T-helper 17 cell (primary cell): ENCODE measurements around the gene ARHGAP22. TPM values are rescaled to one million over a fixed set of nuclear protein-coding genes. Genes with fewer than 3 reads are reported as not detected.

ENCODE experiments used
- ATAC-seq: fragments of 150-1000 bp; cut with Tn5 transposase; 2 replicates; pipeline ENCODE4 v1.10.0; 2021; ENCODE audit warnings: mild to moderate bottlenecking, moderate library complexity
- DNase-seq, 3 donors: peaks; one replicate each; pipeline versions ENCODE4 v3.0.0 to v3.0.0-alpha.2; 2020 to 2021
- H3K9me3 ChIP-seq: one replicate; pipeline ENCODE4 v1.7.0; 2013; ENCODE audit warnings: low read length, mild to moderate bottlenecking; ENCODE audit not compliant: control insufficient read depth, poor library complexity, severe bottlenecking
- H3K27ac Mint-ChIP-seq: one replicate; pipeline ENCODE4 v1.8.0; 2022; ENCODE audit warnings: mild to moderate bottlenecking, moderate library complexity, mixed read lengths
- H3K27me3 Mint-ChIP-seq: one replicate; pipeline ENCODE4 v1.8.0; 2022; ENCODE audit warnings: mixed read lengths
- H3K36me3 Mint-ChIP-seq: one replicate; pipeline ENCODE4 v1.8.0; 2022; ENCODE audit warnings: low read depth, mixed read lengths
- H3K4me1 Mint-ChIP-seq: one replicate; pipeline ENCODE4 v1.8.0; 2022; ENCODE audit warnings: mild to moderate bottlenecking, mixed read lengths
- H3K4me3 Mint-ChIP-seq: one replicate; pipeline ENCODE4 v1.8.0; 2022; ENCODE audit warnings: mild to moderate bottlenecking, moderate library complexity, mixed read lengths
- total RNA-seq, 4 donors: library from RNA in 2 of 4; stranded (reverse) in 2 of 4; gene quantifications; one replicate each; pipeline ENCODE4 v1.2.3 and lab custom pipeline; 2022 to 2026

The ARHGAP22 gene
- total RNA-seq, 2 donors from 2014 or later, result 0.39 to 1.4 TPM

- H3K27me3 Mint-ChIP-seq, result peaks cover 25% of the 10 kb centered on the region
- H3K4me1 Mint-ChIP-seq, result no peaks in the 10 kb centered on the region
- H3K4me3 Mint-ChIP-seq, result no peak overlapping the region
- no peak for ATAC-seq
- no peaks in the 10 kb centered on the region for H3K9me3 ChIP-seq
- DNase-seq, result no peak
- H3K36me3 Mint-ChIP-seq, result no peaks in the 10 kb centered on the region
- H3K27ac Mint-ChIP-seq, result no peak overlapping the region
These were observed 5.7 kb downstream of the ARHGAP22 start for GRCh38 chr10:48598936-48599829.

GRCh38 chr10:48598243-48598935 lies 6.5 kb downstream of the ARHGAP22 start:
- no peak for ATAC-seq
- Mint-ChIP-seq H3K27ac (no peak overlapping the region), H3K36me3 (no peaks in the 10 kb centered on the region), H3K4me3 (no peak overlapping the region), H3K27me3 (peaks cover 19% of the 10 kb centered on the region), H3K4me1 (no peaks in the 10 kb centered on the region)
- no peak for DNase-seq
- H3K9me3 ChIP-seq, result no peaks in the 10 kb centered on the region

GRCh38 chr10:48595539-48595932 lies 9.3 kb downstream of the ARHGAP22 start:
- Mint-ChIP-seq H3K4me1 (no peaks in the 10 kb centered on the region), H3K4me3 (no peak overlapping the region), H3K27me3 (peaks cover 32% of the 10 kb centered on the region), H3K27ac (no peak overlapping the region), H3K36me3 (no peaks in the 10 kb centered on the region)
- ATAC-seq (no peak), DNase-seq (no peak)
- H3K9me3 ChIP-seq, result no peaks in the 10 kb centered on the region

GRCh38 chr10:48594803-48595538 lies 9.9 kb downstream of the ARHGAP22 start:
- Mint-ChIP-seq H3K36me3 (no peaks in the 10 kb centered on the region), H3K27ac (no peak overlapping the region), H3K4me1 (no peaks in the 10 kb centered on the region), H3K4me3 (no peak overlapping the region), H3K27me3 (peaks cover 37% of the 10 kb centered on the region)
- H3K9me3 ChIP-seq, result no peaks in the 10 kb centered on the region
- no peak for ATAC-seq
- DNase-seq, result no peak

GRCh38 chr10:48594371-48594770 lies 10.5 kb downstream of the ARHGAP22 start:
- Mint-ChIP-seq H3K36me3 (no peaks in the 10 kb centered on the region), H3K27me3 (peaks cover 43% of the 10 kb centered on the region), H3K4me1 (no peaks in the 10 kb centered on the region), H3K4me3 (no peak overlapping the region), H3K27ac (no peak overlapping the region)
- DNase-seq (no peak), ATAC-seq (no peak)
- H3K9me3 ChIP-seq, result no peaks in the 10 kb centered on the region

- Mint-ChIP-seq H3K4me1 (no peaks in the 10 kb centered on the region), H3K27ac (no peak overlapping the region), H3K36me3 (no peaks in the 10 kb centered on the region), H3K27me3 (peaks cover 40% of the 10 kb centered on the region), H3K4me3 (no peak overlapping the region)
- no peak for ATAC-seq
- no peaks in the 10 kb centered on the region for H3K9me3 ChIP-seq
- DNase-seq, result no peak
These were observed 12.5 kb downstream of the ARHGAP22 start for GRCh38 chr10:48592346-48592745.

- H3K9me3 ChIP-seq, result no peaks in the 10 kb centered on the region
- DNase-seq (no peak), ATAC-seq (no peak)
- H3K4me3 Mint-ChIP-seq, result no peak overlapping the region
- no peaks in the 10 kb centered on the region for H3K4me1 Mint-ChIP-seq
- H3K27ac Mint-ChIP-seq, result no peak overlapping the region
- peaks cover 48% of the 10 kb centered on the region for H3K27me3 Mint-ChIP-seq
- H3K36me3 Mint-ChIP-seq, result no peaks in the 10 kb centered on the region
These were observed 13.9 kb downstream of the ARHGAP22 start for GRCh38 chr10:48590945-48591344.

GRCh38 chr10:48589266-48589665 lies 15.6 kb downstream of the ARHGAP22 start:
- no peak for DNase-seq
- Mint-ChIP-seq H3K36me3 (no peaks in the 10 kb centered on the region), H3K27ac (no peak overlapping the region), H3K27me3 (peaks cover 42% of the 10 kb centered on the region), H3K4me1 (no peaks in the 10 kb centered on the region), H3K4me3 (no peak overlapping the region)
- H3K9me3 ChIP-seq, result no peaks in the 10 kb centered on the region
- ATAC-seq, result no peak

- Mint-ChIP-seq H3K27ac (no peak overlapping the region), H3K4me3 (no peak overlapping the region), H3K36me3 (no peaks in the 10 kb centered on the region), H3K27me3 (peaks cover 44% of the 10 kb centered on the region), H3K4me1 (peaks cover 2% of the 10 kb centered on the region)
- ATAC-seq (no peak), DNase-seq (no peak)
- no peaks in the 10 kb centered on the region for H3K9me3 ChIP-seq
These were observed 17.1 kb downstream of the ARHGAP22 start for GRCh38 chr10:48587819-48588218.

GRCh38 chr10:48587101-48587500 lies 17.8 kb downstream of the ARHGAP22 start:
- no peak overlapping the region for H3K4me3 Mint-ChIP-seq
- DNase-seq, result no peak
- no peaks in the 10 kb centered on the region for H3K9me3 ChIP-seq
- no peak for ATAC-seq
- H3K4me1 Mint-ChIP-seq, result peaks cover 2% of the 10 kb centered on the region
- no peak overlapping the region for H3K27ac Mint-ChIP-seq
- H3K36me3 Mint-ChIP-seq, result no peaks in the 10 kb centered on the region
- peaks cover 42% of the 10 kb centered on the region for H3K27me3 Mint-ChIP-seq

GRCh38 chr10:48582970-48583369 lies 21.9 kb downstream of the ARHGAP22 start:
- no peak overlapping the region for H3K27ac Mint-ChIP-seq
- H3K4me1 Mint-ChIP-seq, result peaks cover 6% of the 10 kb centered on the region
- ATAC-seq (no peak), DNase-seq (no peak)
- peaks cover 48% of the 10 kb centered on the region for H3K27me3 Mint-ChIP-seq
- H3K9me3 ChIP-seq, result no peaks in the 10 kb centered on the region
- no peaks in the 10 kb centered on the region for H3K36me3 Mint-ChIP-seq
- no peak overlapping the region for H3K4me3 Mint-ChIP-seq

GRCh38 chr10:48580236-48580635 lies 24.6 kb downstream of the ARHGAP22 start:
- DNase-seq, result no peak
- H3K9me3 ChIP-seq, result no peaks in the 10 kb centered on the region
- Mint-ChIP-seq H3K27ac (no peak overlapping the region), H3K36me3 (peaks cover 7% of the 10 kb centered on the region), H3K4me3 (no peak overlapping the region), H3K4me1 (peaks cover 6% of the 10 kb centered on the region), H3K27me3 (peaks cover 56% of the 10 kb centered on the region)
- ATAC-seq, result no peak

- peaks cover 65% of the 10 kb centered on the region for H3K27me3 Mint-ChIP-seq
- H3K9me3 ChIP-seq, result no peaks in the 10 kb centered on the region
- peaks cover 6% of the 10 kb centered on the region for H3K4me1 Mint-ChIP-seq
- H3K4me3 Mint-ChIP-seq, result no peak overlapping the region
- H3K27ac Mint-ChIP-seq, result no peak overlapping the region
- DNase-seq, result no peak
- no peak for ATAC-seq
- H3K36me3 Mint-ChIP-seq, result peaks cover 7% of the 10 kb centered on the region
These were observed 25.5 kb downstream of the ARHGAP22 start for GRCh38 chr10:48579251-48579960.
